HUES48 (cell line): ENCODE measurements around the gene ARFGAP3.

Experiments
- H3K27ac ChIP-seq: one replicate; pipeline ENCODE4 v1.7.0; 2013; ENCODE audit warnings: low read depth, low read length, inconsistent platforms
- H3K27me3 ChIP-seq: 2 replicates; pipeline ENCODE4 v1.6.1; 2013; ENCODE audit warnings: mild to moderate bottlenecking, low read length; ENCODE audit not compliant: control insufficient read depth, insufficient read depth
- H3K36me3 ChIP-seq: 2 replicates; pipeline ENCODE4 v1.6.1; 2013; ENCODE audit warnings: low read length; ENCODE audit not compliant: control insufficient read depth, insufficient read depth
- H3K4me1 ChIP-seq: 2 replicates; pipeline ENCODE4 v1.6.1; 2013; ENCODE audit warnings: mild to moderate bottlenecking, low read length; ENCODE audit not compliant: control insufficient read depth, insufficient read depth
- H3K4me3 ChIP-seq: 2 replicates; pipeline ENCODE4 v1.5.1; 2013; ENCODE audit warnings: mild to moderate bottlenecking, low read depth, low read length
- H3K9ac ChIP-seq: 2 replicates; pipeline ENCODE4 v1.6.1; 2013; ENCODE audit warnings: mild to moderate bottlenecking, low read depth, low read length, moderate library complexity
- H3K9me3 ChIP-seq: 2 replicates; pipeline ENCODE4 v1.6.1; 2013; ENCODE audit warnings: low read length; ENCODE audit not compliant: control insufficient read depth, insufficient read depth

The ARFGAP3 gene

DNA sequence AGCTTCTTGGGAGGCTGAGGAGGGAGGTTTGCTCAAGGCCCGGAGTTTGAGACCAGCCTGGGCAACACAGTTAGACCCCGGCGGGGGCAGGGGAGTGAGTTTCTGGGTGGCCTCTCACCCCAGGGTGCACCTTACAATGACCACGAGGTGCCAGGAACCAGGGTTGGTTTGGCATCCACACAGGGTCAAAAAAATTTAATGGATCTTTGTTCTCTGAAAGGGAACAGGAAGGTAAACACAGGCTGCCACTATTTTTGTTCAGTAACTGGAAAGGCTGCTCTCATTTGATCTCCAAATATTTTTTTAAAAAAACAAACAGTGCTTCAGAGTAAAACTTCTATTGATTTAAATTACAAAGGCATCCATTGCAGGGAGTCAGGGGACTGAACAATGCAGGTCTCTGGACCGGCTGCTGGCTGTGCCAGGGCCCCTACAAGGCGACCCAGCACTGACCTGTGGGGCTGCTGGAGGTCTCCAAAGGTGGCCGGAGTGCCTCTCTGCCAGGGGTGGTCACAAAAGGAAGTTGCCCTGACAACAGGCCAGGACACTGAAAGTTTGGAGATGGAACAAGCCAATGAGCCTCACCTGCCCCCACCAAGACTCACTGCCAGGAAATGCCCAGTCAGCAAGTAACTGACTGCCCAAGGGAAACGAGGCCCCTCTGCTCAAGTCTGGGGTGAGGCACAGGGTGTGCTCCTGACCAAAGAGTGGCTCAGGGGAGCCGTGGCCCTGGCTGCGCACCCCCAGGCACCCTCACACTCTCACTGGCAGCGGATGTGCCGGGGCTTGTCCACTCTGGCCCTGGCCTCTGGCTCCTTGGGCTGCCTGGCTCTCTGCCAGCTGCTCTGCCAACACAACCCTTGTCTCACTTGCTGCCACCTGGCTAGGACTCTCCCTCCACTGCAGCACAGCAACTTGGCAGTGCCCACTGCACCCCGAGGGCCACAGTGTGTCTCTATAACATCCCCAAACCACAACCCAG is 51.8 kb downstream of the ARFGAP3 start:
- Histone ChIP-seq H3K9ac (peak overlapping the region; percentile 20; the same call in 1 of the 2 replicates), H3K9me3 (no peaks in the 10 kb centered on the region), H3K4me3 (no peak overlapping the region), H3K27ac (peak overlapping the region; percentile 47), H3K27me3 (no peaks in the 10 kb centered on the region), H3K4me1 (peaks cover 17% of the 10 kb centered on the region), H3K36me3 (0 out of 2 replicates have a peak, but pooled peaks cover 11% of the 10 kb centered on the region)

DNA sequence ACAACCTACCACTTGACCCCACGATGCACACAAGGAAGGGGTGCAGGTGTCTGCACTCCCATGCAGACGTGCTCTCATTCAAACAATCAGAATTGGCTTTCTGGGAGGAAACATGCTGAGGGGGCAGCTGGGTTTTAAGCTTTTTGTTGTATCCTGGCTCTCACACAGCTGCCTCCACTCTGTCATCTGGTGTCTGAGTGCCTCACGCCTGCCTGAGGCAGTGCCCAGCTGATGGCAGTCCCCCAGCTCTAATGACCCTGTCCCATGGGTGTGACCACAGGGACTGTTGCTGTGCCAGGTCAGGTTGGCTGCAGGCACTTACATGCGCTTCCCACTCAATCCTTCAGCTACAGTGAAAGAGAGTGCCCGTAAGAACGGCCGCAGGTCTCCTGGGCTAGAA is 53.7 kb downstream of the ARFGAP3 start:
- no peak overlapping the region for H3K4me3 ChIP-seq
- H3K27ac ChIP-seq = no peak overlapping the region
- no peak overlapping the region for H3K9ac ChIP-seq
- no peaks in the 10 kb centered on the region for H3K27me3 ChIP-seq
- H3K9me3 ChIP-seq = no peaks in the 10 kb centered on the region
- 0 out of 2 replicates have a peak, but pooled peaks cover 8% of the 10 kb centered on the region for H3K36me3 ChIP-seq
- H3K4me1 ChIP-seq = peaks cover 17% of the 10 kb centered on the region

DNA sequence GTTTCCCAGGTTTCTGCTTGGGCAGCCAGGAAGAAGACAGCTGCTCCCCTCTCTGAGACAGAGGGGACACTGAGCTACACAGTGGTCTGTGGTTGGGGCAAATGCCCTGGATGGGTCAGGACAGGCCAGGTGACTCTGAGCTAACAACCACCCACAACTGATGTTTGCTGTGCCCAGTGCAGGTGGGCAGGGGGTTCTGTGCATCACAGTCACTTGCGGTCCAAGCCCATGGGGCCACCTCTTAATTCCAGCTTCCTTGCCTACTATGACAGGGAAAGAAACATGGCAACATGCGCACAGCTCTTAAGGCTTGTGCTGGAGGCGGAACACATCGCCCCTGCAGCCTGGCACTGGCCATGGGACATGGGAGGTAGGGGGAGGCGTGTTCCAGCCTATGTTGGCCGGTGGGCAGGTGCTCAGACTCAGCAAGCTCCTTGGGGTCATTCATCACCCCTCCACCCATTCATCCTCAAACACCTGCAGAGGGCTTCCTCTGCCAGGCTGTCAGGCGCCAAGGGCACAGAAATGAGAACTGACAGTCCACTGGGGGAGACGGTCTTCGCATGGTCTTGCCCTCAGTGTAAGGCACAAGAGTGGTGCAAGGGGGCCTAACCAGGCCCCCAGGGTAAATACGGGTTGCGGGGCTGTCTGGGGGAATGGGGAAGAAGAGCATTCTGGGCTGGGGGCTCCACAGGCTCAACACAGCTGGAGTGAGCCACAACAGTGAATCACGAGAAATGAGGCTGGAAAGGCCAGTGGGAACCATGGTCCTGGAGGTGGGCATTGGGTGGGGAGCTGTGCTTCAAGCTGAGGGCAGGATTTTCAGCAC is 55.6 kb downstream of the ARFGAP3 start:
- H3K9ac ChIP-seq = no peak overlapping the region
- H3K4me3 ChIP-seq = no peak overlapping the region
- peaks cover 16% of the 10 kb centered on the region for H3K4me1 ChIP-seq
- H3K27me3 ChIP-seq = no peaks in the 10 kb centered on the region
- no peak overlapping the region for H3K27ac ChIP-seq
- 0 out of 2 replicates have a peak, but pooled peaks cover 2% of the 10 kb centered on the region for H3K36me3 ChIP-seq
- H3K9me3 ChIP-seq = no peaks in the 10 kb centered on the region

DNA sequence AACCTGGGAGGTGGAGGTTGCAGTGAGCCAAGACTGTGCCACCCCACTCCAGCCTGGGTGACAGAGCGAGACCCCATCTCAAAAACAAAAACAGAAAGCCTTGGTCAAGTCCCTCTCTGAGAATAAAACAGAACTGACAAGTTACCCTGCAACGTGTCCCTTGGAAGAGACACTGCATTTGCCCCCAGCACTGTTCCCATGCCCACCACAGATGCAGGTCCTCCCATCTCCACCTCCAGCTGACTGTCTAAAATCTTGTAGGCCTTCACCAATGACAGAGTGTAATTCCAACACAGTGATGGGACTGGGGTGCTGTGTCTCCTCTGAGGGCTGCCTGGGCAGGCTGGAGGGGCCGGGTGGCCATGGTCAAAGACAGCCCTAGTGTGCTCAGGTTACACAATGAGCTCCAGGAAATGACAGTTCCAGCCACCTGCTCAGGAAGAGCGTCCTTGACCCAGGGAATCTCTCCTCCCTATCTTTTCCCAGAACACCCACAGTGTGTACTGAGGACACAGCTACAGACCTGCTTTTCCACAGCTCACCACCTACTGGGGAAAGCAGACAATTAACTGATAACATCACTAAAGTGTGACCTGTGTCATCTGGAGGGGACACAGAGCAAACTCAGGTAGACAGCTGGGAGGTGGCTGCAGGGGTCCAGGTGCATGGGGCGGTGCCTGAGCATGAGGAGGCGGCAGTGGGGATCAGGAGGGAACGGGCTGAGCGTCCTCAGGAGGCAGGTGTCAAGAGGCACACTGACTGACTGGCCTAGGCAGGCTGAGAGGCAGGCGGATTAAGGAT is 56.4 kb downstream of the ARFGAP3 start:
- no peak overlapping the region for H3K4me3 ChIP-seq
- no peak overlapping the region for H3K9ac ChIP-seq
- H3K9me3 ChIP-seq = no peaks in the 10 kb centered on the region
- no peak overlapping the region for H3K27ac ChIP-seq
- no peaks in the 10 kb centered on the region for H3K36me3 ChIP-seq
- H3K27me3 ChIP-seq = no peaks in the 10 kb centered on the region
- H3K4me1 ChIP-seq = peaks cover 8% of the 10 kb centered on the region

DNA sequence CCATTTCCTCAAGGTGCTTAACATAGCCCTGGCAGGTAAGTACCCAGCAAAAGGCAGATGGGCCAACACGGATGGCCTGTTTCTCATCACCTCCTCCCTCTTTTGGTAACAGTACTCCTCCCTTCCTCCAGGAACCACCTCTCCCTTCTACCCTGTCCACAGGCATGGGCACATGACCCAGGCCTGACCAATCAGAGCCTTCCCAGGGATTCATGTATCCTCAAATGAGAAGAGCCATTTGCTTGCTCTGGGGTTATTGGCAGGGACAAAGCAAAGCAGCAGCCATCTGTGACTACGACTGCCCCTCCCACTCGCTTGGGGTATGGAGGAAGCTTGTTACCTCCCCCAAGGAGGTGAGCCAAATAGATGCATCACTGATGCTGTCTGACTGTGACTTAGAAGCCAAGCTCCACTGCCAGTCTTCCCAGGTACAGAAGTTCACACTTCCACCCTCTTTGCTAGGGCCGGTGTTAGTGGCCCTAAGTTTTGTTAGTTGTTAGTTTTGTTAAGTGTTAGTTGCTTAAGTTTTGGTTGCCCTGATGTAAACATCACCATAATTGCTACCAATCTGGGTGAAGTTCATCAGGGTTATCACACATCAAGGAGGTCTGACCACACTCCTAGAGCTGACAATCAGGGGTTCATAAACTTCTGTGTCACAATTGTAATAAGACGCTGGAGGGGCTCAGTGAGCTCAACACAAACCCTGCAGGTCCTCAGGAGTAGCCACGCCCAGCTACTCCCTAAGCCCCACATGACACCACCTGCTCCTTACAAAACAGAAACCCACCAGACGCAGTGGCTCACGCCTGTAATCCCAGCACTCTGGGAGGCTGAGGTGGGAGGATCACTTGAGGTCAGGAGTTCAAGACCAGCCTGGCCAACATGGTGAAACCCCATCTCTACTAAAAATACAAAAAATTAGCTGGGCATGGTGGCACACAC is 57.3 kb downstream of the ARFGAP3 start:
- Histone ChIP-seq H3K36me3 (no peaks in the 10 kb centered on the region), H3K4me3 (no peak overlapping the region), H3K9ac (no peak overlapping the region), H3K4me1 (no peaks in the 10 kb centered on the region), H3K9me3 (no peaks in the 10 kb centered on the region), H3K27me3 (no peaks in the 10 kb centered on the region), H3K27ac (no peak overlapping the region)

DNA sequence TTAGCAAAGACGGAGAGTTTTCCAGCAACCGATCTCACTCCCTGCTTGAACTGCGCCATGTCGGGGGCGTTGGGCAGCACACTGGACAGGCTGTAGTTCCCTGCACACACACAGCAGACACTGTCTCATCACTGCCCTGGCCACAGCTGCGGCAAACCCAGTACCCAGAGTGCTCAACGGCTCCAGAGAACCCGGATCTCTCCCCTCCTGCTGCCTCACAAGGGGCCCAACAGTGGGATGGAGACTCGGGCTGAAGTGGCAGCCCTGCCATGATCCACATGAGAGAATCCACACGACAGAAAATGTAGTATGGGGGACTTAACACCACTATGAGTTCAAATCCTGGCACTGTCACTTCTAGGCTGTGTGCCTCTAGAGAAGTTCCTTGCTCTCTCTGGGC is 58.0 kb downstream of the ARFGAP3 start:
- Histone ChIP-seq H3K36me3 (no peaks in the 10 kb centered on the region), H3K9me3 (no peaks in the 10 kb centered on the region), H3K4me3 (no peak overlapping the region), H3K4me1 (no peaks in the 10 kb centered on the region), H3K27me3 (no peaks in the 10 kb centered on the region), H3K27ac (no peak overlapping the region), H3K9ac (no peak overlapping the region)

DNA sequence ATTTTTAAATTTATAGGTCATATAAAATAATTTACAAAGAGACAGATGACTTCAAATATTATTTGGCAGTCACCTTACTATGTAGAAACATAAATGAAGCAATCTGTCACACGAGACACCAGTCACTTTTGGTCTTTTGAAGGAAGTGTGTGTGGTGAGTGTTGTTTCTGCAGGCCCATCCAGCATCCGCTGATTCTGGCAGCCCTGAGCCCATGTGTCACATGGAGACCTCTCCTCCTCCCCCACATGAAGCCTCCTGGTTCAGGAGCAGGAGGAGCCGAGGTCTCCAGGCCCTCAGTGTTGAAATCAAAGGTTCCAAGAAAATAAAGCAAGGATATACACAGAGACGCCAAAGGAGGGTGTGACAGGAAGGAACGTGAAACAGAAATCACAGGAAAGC is 60.1 kb downstream of the ARFGAP3 start:
- H3K27ac ChIP-seq = no peak overlapping the region
- no peak overlapping the region for H3K4me3 ChIP-seq
- H3K9me3 ChIP-seq = no peaks in the 10 kb centered on the region
- no peak overlapping the region for H3K9ac ChIP-seq
- H3K36me3 ChIP-seq = no peaks in the 10 kb centered on the region
- H3K4me1 ChIP-seq = no peaks in the 10 kb centered on the region
- H3K27me3 ChIP-seq = no peaks in the 10 kb centered on the region

DNA sequence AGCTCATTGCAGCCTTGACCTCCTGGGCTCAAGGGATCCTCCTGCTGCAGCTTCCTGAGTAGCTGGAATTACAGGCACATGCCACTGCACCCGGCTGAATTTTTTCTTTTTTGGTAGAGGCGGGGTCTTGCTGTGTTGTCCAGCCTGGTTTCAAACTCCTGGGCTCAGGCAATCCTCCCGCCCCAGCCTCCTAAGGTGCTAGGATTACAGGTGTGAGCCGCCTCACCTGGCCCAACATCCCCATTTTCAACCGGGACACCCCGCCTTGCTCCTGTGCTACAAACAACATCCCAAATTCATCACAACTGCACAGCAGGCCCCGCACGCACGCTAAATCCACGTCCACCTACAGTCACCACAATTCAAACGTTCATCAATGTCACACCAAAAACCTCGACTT is 61.0 kb downstream of the ARFGAP3 start:
- Histone ChIP-seq H3K9me3 (no peaks in the 10 kb centered on the region), H3K36me3 (no peaks in the 10 kb centered on the region), H3K27ac (no peak overlapping the region), H3K4me3 (no peak overlapping the region), H3K27me3 (no peaks in the 10 kb centered on the region), H3K4me1 (no peaks in the 10 kb centered on the region), H3K9ac (no peak overlapping the region)

DNA sequence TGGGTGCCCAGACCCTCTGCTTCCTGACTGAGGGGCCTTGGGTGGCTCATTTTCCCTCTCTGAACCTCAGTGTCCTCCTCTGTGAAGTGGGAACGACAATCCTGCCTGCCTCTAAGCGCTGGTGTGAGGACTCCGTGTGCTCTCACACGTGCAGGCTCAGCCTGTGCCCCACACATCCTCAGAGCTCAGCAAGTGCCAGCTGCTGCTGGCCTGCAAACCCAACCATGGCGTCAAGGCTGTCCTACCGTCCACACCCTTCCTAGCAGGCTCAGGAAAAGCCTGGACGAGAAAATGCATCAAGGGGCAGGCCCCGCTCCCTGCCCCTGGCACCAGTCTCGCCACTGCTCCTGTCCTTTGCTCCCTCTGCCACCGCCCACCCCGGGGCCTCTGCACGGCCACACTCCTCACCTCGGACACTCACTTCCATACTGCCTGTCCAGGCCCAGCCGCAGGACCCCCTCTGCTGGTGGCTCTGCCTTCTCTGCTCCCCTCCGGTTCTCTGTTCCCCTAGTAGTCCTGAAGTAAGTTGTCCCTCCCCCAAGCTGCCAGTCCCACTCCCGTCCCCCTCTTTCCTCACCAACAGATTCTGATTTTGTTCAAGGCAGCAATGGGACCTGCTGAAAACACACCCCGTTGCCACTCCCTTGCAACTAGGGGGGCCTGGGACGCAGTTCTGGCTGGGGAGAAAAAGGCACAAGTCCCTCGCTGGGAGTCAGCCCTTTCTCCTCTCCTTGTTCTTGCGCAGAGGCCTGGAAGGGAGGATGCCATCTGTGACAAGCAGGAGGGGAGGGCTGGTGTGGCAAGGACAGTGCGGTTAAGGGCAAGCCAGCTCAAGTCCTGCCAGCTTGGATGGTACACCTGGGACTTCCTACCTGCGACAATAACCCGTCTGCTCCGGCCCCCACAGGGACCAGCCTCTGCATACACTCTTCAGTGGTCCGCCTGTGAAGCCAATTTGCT is 62.2 kb downstream of the ARFGAP3 start:
- no peak overlapping the region for H3K27ac ChIP-seq
- H3K9ac ChIP-seq = no peak overlapping the region
- no peaks in the 10 kb centered on the region for H3K36me3 ChIP-seq
- no peaks in the 10 kb centered on the region for H3K9me3 ChIP-seq
- no peak overlapping the region for H3K4me3 ChIP-seq
- H3K27me3 ChIP-seq = no peaks in the 10 kb centered on the region
- no peaks in the 10 kb centered on the region for H3K4me1 ChIP-seq
